HEK293T (cell line): Measurements from ENCODE around the gene SH3PXD2A.

Source experiments
- CTCF ChIA-PET: fragments of 350-600 bp; formaldehyde crosslinking; extraction: SDS; loops from one replicate; lab custom pipeline; 2021; ENCODE audit warnings: antibody characterized with exemption, inconsistent platforms; lab: Yijun Ruan, JAX
- POLR2A ChIA-PET: fragments of 350-600 bp; formaldehyde crosslinking; extraction: SDS; loops from one replicate; lab custom pipeline; 2020; ENCODE audit warnings: antibody characterized with exemption, inconsistent platforms; lab: Yijun Ruan, JAX
- DNase-seq: peaks from one replicate; pipeline ENCODE4 v3.0.0; 2012; ENCODE audit warnings: mixed read lengths; ENCODE audit errors: extremely low spot score
- ARNT ChIP-seq: fragments of 450-650 bp; IDR thresholded peaks from 2 replicates; pipeline ENCODE4 v1.6.1; 2017; ENCODE audit warnings: mild to moderate bottlenecking
- BHLHE40 ChIP-seq: fragments of 450-650 bp; IDR thresholded peaks from 2 replicates; pipeline ENCODE4 v1.6.1; 2016; ENCODE audit warnings: mild to moderate bottlenecking, moderate library complexity, borderline replicate concordance
- CTBP1 ChIP-seq: fragments of 450-650 bp; IDR thresholded peaks from 2 replicates; pipeline ENCODE4 v1.6.1; 2016; ENCODE audit warnings: borderline replicate concordance
- ELF4 ChIP-seq: fragments of 450-650 bp; IDR thresholded peaks from 2 replicates; pipeline ENCODE4 v1.6.1; 2017; ENCODE audit warnings: antibody characterized with exemption
- FOXA1 ChIP-seq: fragments of 450-650 bp; IDR thresholded peaks from 2 replicates; pipeline ENCODE4 v1.6.1; 2016; ENCODE audit warnings: mild to moderate bottlenecking
- FOXK2 ChIP-seq: fragments of 450-650 bp; IDR thresholded peaks from 2 replicates; pipeline ENCODE4 v1.6.1; 2016; ENCODE audit warnings: mild to moderate bottlenecking
- FOXM1 ChIP-seq: fragments of 450-650 bp; IDR thresholded peaks from 2 replicates; pipeline ENCODE4 v1.6.1; 2017; ENCODE audit warnings: mild to moderate bottlenecking, borderline replicate concordance
- HDGF ChIP-seq: fragments of 450-650 bp; IDR thresholded peaks from 2 replicates; pipeline ENCODE4 v1.6.1; 2017; ENCODE audit warnings: antibody characterized with exemption, borderline replicate concordance
- L3MBTL2 ChIP-seq: fragments of 450-650 bp; conservative IDR thresholded peaks from 2 replicates; pipeline ENCODE4 v1.6.1; 2016; ENCODE audit warnings: mild to moderate bottlenecking
- LEF1 ChIP-seq: fragments of 450-650 bp; IDR thresholded peaks from 2 replicates; pipeline ENCODE4 v1.6.1; 2017; ENCODE audit warnings: mild to moderate bottlenecking, borderline replicate concordance
- NFRKB ChIP-seq: fragments of 450-650 bp; IDR thresholded peaks from 2 replicates; pipeline ENCODE4 v1.6.1; 2016; ENCODE audit warnings: mild to moderate bottlenecking, moderate library complexity
- SP1 ChIP-seq: fragments of 450-650 bp; IDR thresholded peaks from 2 replicates; pipeline ENCODE4 v1.6.1; 2017
- SUZ12 ChIP-seq: fragments of 450-650 bp; IDR thresholded peaks from 2 replicates; pipeline ENCODE4 v1.6.1; 2016; ENCODE audit warnings: mild to moderate bottlenecking
- TARDBP ChIP-seq: fragments of 450-650 bp; IDR thresholded peaks from 2 replicates; pipeline ENCODE4 v1.6.1; 2016
- ZNF384 ChIP-seq: fragments of 450-650 bp; IDR thresholded peaks from 2 replicates; pipeline ENCODE4 v1.6.1; 2016
- TF ChIP-seq, protein P1 (sequence below): fragments of 450-650 bp; IDR thresholded peaks from 2 replicates; pipeline ENCODE4 v1.6.1; 2016

SH3PXD2A gene

DNA sequence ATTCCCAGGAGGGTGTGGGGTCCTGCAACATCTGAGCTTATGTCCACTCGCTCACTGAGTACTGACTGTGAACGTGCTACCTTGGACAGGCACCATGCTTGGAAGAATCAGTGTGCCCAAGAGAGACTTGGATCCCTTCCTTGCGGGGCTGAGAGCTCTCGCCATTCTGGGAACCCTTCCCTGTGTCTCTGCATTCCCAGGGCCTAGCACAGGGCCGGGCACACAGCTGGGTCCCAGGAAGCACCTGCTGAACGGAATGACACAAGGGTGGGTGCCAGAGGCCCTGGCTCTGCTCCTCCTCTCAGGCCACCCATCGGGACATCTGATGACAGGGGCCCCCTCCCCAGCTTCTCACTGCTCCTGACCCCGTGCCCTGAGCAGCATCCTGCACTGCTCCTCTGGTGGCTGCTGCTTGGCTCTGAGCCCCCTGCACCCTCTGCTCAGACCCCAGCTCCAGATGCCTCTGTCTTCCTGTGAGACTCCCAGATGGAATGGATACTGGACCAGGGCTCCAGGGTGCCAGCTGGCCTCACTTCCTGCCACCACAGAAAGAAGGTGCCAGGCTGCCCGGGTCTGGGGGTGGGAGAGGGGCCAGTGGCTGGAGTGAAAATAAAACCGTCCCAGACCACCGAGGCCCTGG is 232.3 kb downstream of the SH3PXD2A start:
- ChIA-PET POLR2A (no interaction called here), CTCF (no interaction called here)
- DNase-seq, result no peak
- TF ChIP-seq TARDBP (no peak), LEF1 (no peak), FOXA1 (no peak), ARNT (no peak)

DNA sequence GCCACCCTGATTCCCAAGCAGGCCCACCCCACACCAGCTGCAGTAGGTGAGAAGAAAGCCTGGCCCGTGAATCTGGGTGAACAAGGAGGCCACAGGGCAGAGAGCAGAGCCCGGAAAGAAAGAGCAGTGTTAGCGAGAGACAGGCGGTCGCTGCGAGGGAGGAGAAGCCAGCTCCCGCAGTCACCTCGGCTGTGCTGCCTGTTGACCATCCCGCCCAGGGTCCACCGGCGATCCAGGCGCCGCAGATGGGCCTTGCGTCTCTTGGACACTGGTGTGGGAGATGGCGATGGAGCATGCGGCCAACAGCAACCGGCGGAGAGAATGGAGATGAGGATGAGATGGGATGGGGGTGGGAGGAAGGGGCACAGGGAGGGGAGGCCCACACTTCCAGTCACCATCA is 233.1 kb downstream of the SH3PXD2A start:
- TF ChIP-seq L3MBTL2 (no peak), SP1 (no peak), SUZ12 (no peak), HDGF (no peak), LEF1 (no peak)
- ChIA-PET CTCF (no interaction called here), POLR2A (interaction anchor here (1.6 kb wide), 1 partner anchor 16 kb away, joined by 3 read pairs; no protein-coding TSS in a partner anchor)
- DNase-seq, result no peak

DNA sequence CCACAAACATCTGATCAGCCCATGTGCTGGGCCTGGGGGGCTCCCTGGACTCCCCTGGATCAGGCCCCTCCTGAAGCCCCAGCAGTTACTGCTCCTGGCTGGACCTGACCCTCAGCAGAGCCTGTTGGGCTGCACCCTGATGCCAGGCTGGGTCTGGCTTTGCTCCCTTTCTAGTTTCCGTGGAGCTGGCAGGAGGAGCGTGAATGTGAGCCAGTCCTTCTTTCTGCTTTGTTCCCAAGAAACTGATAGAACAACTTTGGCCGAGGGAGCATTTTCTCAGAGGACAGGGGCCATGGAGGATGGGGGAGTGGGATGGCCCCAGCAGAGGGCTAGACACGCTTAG is 233.6 kb downstream of the SH3PXD2A start:
- POLR2A ChIA-PET, result interaction anchor here (1.6 kb wide), 1 partner anchor 16 kb away, joined by 3 read pairs; no protein-coding TSS in a partner anchor
- TF ChIP-seq ELF4 (no peak), FOXK2 (no peak), HDGF (no peak), LEF1 (no peak), SP1 (no peak), NFRKB (no peak), ARNT (no peak), CTBP1 (no peak), FOXM1 (no peak), TARDBP (no peak), SUZ12 (no peak), BHLHE40 (no peak), L3MBTL2 (no peak), ZNF384 (no peak), FOXA1 (no peak)
- TF ChIP-seq, protein P1, sequence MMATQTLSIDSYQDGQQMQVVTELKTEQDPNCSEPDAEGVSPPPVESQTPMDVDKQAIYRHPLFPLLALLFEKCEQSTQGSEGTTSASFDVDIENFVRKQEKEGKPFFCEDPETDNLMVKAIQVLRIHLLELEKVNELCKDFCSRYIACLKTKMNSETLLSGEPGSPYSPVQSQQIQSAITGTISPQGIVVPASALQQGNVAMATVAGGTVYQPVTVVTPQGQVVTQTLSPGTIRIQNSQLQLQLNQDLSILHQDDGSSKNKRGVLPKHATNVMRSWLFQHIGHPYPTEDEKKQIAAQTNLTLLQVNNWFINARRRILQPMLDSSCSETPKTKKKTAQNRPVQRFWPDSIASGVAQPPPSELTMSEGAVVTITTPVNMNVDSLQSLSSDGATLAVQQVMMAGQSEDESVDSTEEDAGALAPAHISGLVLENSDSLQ, result no peak
- DNase-seq, result no peak
- CTCF ChIA-PET, result no interaction called here

DNA sequence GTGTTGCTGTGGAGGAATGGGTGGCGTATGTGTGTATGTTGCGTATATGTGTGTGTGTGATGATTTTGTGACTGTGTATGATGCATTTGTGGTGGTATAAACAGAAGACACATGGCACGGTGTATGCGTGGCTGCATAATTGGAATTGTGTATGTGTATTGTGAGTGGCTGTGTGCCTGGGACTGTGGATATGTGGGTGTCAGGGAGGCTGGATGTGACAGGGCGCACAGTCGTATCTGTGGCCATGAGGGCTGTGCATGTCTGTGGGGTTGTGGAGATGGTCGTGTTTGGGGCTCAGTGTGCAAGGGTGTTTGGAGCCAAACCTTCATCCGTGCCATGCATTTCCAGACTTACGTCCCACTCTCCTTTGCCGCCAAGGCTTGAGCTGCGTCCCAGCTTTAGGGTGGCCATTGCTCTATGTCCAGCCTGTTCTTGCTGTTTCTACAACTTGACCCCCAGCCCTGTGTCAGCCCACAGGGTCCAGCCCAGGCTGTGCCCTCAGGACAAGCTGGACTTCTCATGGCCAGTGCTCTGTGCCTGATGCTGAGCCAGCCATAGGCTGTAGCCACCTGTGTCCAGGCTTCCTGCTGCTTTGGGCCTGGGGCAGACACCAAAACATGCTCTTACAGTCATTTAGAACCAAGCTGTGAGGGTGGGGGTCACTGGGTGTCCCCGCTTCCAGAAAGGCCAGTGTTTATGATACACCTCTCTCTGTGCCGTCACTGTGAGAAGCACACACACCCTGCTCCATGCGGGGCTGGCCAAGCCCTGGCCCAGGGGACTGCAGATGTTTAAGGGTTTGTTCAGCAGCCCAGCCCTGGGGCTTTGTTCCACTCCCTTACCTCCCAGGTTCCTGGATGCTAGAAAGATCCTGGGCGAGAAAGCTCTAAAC is 234.2 kb downstream of the SH3PXD2A start:
- ChIA-PET POLR2A (interaction anchor here (1.6 kb wide), 1 partner anchor 15 kb away, joined by 3 read pairs; no protein-coding TSS in a partner anchor), CTCF (no interaction called here)

DNA sequence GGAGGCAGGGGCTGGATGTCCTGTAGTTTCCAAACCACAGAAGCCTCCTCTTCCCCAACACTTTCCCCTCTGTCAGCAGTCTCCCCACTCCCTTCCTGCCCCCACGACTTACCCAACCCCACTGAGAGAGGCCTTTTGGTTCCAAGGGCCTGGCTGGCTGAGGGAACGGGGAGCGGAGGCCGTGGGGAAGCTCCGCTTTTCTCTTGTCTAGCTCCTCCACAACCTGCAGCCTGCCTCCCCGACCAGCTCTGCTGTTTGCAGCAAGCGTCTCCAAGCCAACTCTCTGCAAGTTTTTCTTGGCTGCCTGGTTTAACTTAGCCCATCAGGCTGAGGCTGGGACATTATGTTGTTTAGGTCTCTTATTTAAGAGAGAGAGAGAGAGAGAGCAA is 235.0 kb downstream of the SH3PXD2A start:
- TF ChIP-seq SP1 (no peak), FOXA1 (no peak), ELF4 (no peak), ARNT (no peak), FOXK2 (no peak), LEF1 (no peak), TARDBP (no peak), FOXM1 (no peak), NFRKB (no peak), SUZ12 (no peak), HDGF (no peak), CTBP1 (no peak), L3MBTL2 (no peak), BHLHE40 (no peak), ZNF384 (no peak)
- TF ChIP-seq, protein P1, result no peak
- DNase-seq, result no peak
- ChIA-PET CTCF (no interaction called here), POLR2A (no interaction called here)

More for the DNA sequence above, 234.2 kb downstream of the SH3PXD2A start:
- TF ChIP-seq BHLHE40 (no peak), ELF4 (no peak), SP1 (no peak), NFRKB (no peak), FOXA1 (no peak), FOXK2 (no peak), HDGF (no peak), ZNF384 (no peak), CTBP1 (no peak), ARNT (no peak), LEF1 (no peak), TARDBP (no peak), L3MBTL2 (no peak)
- TF ChIP-seq, protein P1, result no peak
- no peak for DNase-seq
